BJ (cell line): ENCODE measurements around the gene SMARCAL1. TPM values are rescaled to one million over a fixed set of nuclear protein-coding genes. Genes with fewer than 3 reads are reported as not detected.

Experiments
- CTCF ChIA-PET: fragments of 350-600 bp; formaldehyde crosslinking; extraction: SDS; loops from one replicate; lab custom pipeline; 2021; ENCODE audit warnings: antibody characterized with exemption, inconsistent platforms; lab: Yijun Ruan, JAX
- POLR2A ChIA-PET: fragments of 300-600 bp; sonication (Branson Sonifier 250); formaldehyde crosslinking; extraction: SDS; loops from one replicate; lab custom pipeline; 2021; ENCODE audit warnings: antibody characterized with exemption; lab: Charles Lee
- DNase-seq: peaks from one replicate; pipeline ENCODE4 v3.0.0-alpha.2; 2011; ENCODE audit warnings: low read depth
- H3K27me3 ChIP-seq: 2 replicates; pipeline ENCODE4 v1.6.0; 2011; ENCODE audit warnings: low read length; ENCODE audit not compliant: control insufficient read depth, insufficient read depth
- H3K36me3 ChIP-seq: 2 replicates; pipeline ENCODE4 v1.5.1; 2011; ENCODE audit warnings: low read length; ENCODE audit not compliant: control insufficient read depth, insufficient read depth
- H3K4me3 ChIP-seq: 2 replicates; pipeline ENCODE4 v1.5.1; 2011; ENCODE audit warnings: low read depth, mild to moderate bottlenecking, control low read depth, low read length
- CTCF ChIP-seq: IDR thresholded peaks from 2 replicates; pipeline ENCODE4 v1.5.1; 2011; ENCODE audit warnings: low read depth, mild to moderate bottlenecking, control low read depth, inconsistent platforms, low read length, moderate library complexity; ENCODE audit not compliant: insufficient read depth
- polyA plus RNA-seq: library from polyadenylated mRNA; depleted of rRNA; stranded (reverse); fragments of >200 nt; gene quantifications from 2 replicates; pipeline ENCODE4 v1.2.3, GENCODE V29; 2011

The SMARCAL1 gene
- polyA plus RNA-seq, 1 experiment, result 41.2 TPM

- no peaks in the 10 kb centered on the region for H3K27me3 ChIP-seq
- ChIA-PET CTCF (interaction anchor here (0.6 to 2.0 kb wide), 4 partner anchors 18 to 327 kb away, joined by 3 to 5 read pairs (median 4); no protein-coding TSS in a partner anchor), POLR2A (interaction anchor here (0.6 kb wide), 1 partner anchor 115 kb away, joined by 6 read pairs; no protein-coding TSS in a partner anchor)
- H3K36me3 ChIP-seq, result no peaks in the 10 kb centered on the region
- DNase-seq, result no peak
- no peak overlapping the region for H3K4me3 ChIP-seq
- TF ChIP-seq CTCF, result no peak
Measured at GRCh38 chr2:216366777-216367471, 45.4 kb upstream of the SMARCAL1 start.

GRCh38 chr2:216369821-216370220 is 42.5 kb upstream of the SMARCAL1 start:
- H3K27me3 ChIP-seq, result no peaks in the 10 kb centered on the region
- no peak overlapping the region for H3K4me3 ChIP-seq
- no peak for DNase-seq
- no peaks in the 10 kb centered on the region for H3K36me3 ChIP-seq
- CTCF ChIA-PET, result no interaction called here
- POLR2A ChIA-PET, result no interaction called here
- no peak for TF ChIP-seq CTCF

- CTCF ChIA-PET, result interaction anchor here (1.2 to 3.0 kb wide), 3 partner anchors 11 to 149 kb away, joined by 3 to 14 read pairs (median 5); no protein-coding TSS in a partner anchor
Measured at GRCh38 chr2:216370961-216371712, 41.1 kb upstream of the SMARCAL1 start.

GRCh38 chr2:216371721-216372702 is 40.3 kb upstream of the SMARCAL1 start, which contains the start of gene MARCHF4:
Gene MARCHF4, minus strand, starts transcription at chr2:216372483. Its CDS starts 2,223 bp downstream, at chr2:216370260.
- H3K27me3 ChIP-seq, result no peaks in the 10 kb centered on the region
- H3K4me3 ChIP-seq, result peak within 1 kb of the TSS; percentile 85
- POLR2A ChIA-PET, result interaction anchor here (0.5 to 1.5 kb wide), 5 partner anchors 40 to 223 kb away, joined by 3 to 13 read pairs (median 4); partner anchors contain the start of gene SMARCAL1
- H3K36me3 ChIP-seq, result no peaks in the 10 kb centered on the region
- peak; percentile 62 for DNase-seq
- CTCF ChIA-PET, result interaction anchor here (0.8 to 3.0 kb wide), 7 partner anchors 10 to 150 kb away, joined by 3 to 14 read pairs (median 4); partner anchors contain the start of gene SMARCAL1
- TF ChIP-seq CTCF, result no peak

More at GRCh38 chr2:216370961-216371712, 41.1 kb upstream of the SMARCAL1 start:
- Histone ChIP-seq H3K27me3 (no peaks in the 10 kb centered on the region), H3K4me3 (peak overlapping the region; percentile 85), H3K36me3 (no peaks in the 10 kb centered on the region)
- POLR2A ChIA-PET, result interaction anchor here (0.7 kb wide), 1 partner anchor 72 kb away, joined by 3 read pairs; no protein-coding TSS in a partner anchor
- no peak for DNase-seq
- no peak for TF ChIP-seq CTCF
